Activated T-cell treated with anti-CD3 and anti-CD28 coated beads for 4 hours (primary cell): ENCODE data around the gene FHDC1.

Experiments
- DNase-seq: peaks from one replicate; pipeline ENCODE4 v3.0.0-alpha.2; 2020

FHDC1 gene

GRCh38 chr4:152983774-152984411 lies 47.8 kb downstream of the FHDC1 start:
- DNase-seq = no peak

GRCh38 chr4:152988721-152989553 lies 52.8 kb downstream of the FHDC1 start:
- DNase-seq = no peak

- DNase-seq = no peak
Observed at GRCh38 chr4:152989554-152989970, 53.4 kb downstream of the FHDC1 start.

- no peak for DNase-seq
Observed at GRCh38 chr4:152990471-152991131, 54.5 kb downstream of the FHDC1 start.

GRCh38 chr4:152991398-152991797 lies 55.3 kb downstream of the FHDC1 start:
- DNase-seq = no peak

GRCh38 chr4:152992027-152992426 lies 55.9 kb downstream of the FHDC1 start:
- DNase-seq = no peak

- no peak for DNase-seq
Observed at GRCh38 chr4:152992466-152992865, 56.3 kb downstream of the FHDC1 start.

- DNase-seq = no peak
Observed at GRCh38 chr4:152994038-152994437, 57.9 kb downstream of the FHDC1 start.

GRCh38 chr4:152996111-152996571 lies 60.0 kb downstream of the FHDC1 start:
- DNase-seq = no peak

GRCh38 chr4:152996672-152997071 lies 60.5 kb downstream of the FHDC1 start:
- no peak for DNase-seq

- DNase-seq = no peak
Observed at GRCh38 chr4:152997288-152997687, 61.2 kb downstream of the FHDC1 start.

GRCh38 chr4:152997771-152998487 lies 61.8 kb downstream of the FHDC1 start:
- DNase-seq = no peak

GRCh38 chr4:152998861-152999260 lies 62.7 kb downstream of the FHDC1 start:
- no peak for DNase-seq

GRCh38 chr4:152999346-153000075 lies 63.4 kb downstream of the FHDC1 start:
- DNase-seq = no peak

- no peak for DNase-seq
Observed at GRCh38 chr4:153000076-153000420, 63.9 kb downstream of the FHDC1 start.

- DNase-seq = no peak
Observed at GRCh38 chr4:153001626-153002025, 65.5 kb downstream of the FHDC1 start.

- no peak for DNase-seq
Observed at GRCh38 chr4:153002110-153002509, 66.0 kb downstream of the FHDC1 start.

- no peak for DNase-seq
Observed at GRCh38 chr4:153004081-153004850, 68.1 kb downstream of the FHDC1 start.

- DNase-seq = no peak
Observed at GRCh38 chr4:153005899-153006381, 69.8 kb downstream of the FHDC1 start.

- no peak for DNase-seq
Observed at GRCh38 chr4:153008578-153009199, 72.6 kb downstream of the FHDC1 start.

GRCh38 chr4:153010146-153010545 lies 74.0 kb downstream of the FHDC1 start:
- no peak for DNase-seq
